T47D (cell line): ENCODE data around the gene PHF24.
"Not testable (repeated sequence)": the region's sequence is repeated elsewhere in the genome, so short reads cannot be mapped to it uniquely, and the experiment has no call there.

Experiments used
- DNase-seq, 2 experiments: peaks; one replicate each; pipeline versions ENCODE4 v3.0.0 to v3.0.0-alpha.2; 2011 to 2012; ENCODE audit warnings: low read depth in 1 of 2, low spot score in 1 of 2
- JUND ChIP-seq: IDR thresholded peaks from 2 replicates; pipeline ENCODE4 v1.6.1; 2012; ENCODE audit warnings: low read depth
- in situ Hi-C: cut with HindIII; loops from 2 replicates; pipeline ENCODE4 v1.10.0; 2016; ENCODE audit warnings: low sequenced_read_pairs, low pct_unique_long_range_greater_than_20kb

Gene PHF24

DNA sequence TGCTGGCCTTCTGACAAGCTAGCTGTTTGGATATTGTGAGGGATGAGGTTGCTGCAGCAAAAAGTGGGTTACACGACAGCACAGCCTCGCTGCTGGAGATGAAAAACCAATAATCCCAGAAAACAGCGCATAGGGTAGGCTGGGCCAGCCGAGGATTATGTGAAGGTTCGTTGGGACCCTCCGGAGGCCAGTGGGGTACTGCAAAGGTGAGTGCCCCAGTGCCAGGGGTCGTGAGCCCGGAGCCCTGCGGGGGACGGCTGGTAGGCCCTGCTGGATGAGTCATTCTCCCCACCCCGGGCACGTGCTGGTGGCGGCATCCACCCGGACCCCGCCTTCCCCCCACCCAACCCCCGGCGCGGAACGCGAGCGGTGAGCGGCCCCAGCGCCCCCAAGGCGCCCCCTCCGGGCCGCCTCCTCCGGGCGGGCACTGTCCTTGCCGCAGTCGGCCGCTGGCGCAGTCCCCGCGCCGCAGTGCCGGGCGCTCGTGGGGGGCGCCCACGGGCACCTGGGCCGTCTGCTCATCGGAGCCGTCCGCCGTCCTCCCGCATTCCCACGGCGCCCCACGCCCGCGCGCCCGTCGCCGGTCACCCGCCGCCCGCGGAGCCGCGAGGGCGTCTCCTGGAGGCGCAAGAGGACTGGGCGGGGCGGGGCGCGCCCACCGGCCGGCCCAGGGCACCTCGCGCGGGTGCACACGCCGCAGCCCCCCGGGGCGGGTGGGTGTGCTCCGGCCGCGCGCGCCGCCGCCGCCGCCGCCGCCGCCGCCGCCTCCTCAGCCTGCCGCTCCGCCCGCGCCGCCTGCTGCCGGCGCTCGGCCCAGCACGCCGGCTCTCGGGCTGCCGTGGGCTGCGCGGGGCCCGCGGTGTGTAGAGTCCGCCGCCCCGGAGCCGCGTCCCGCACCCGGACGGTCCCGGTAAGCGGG is at the start of gene PHF24:
Gene PHF24, plus strand, starts transcription at position 794 of the 919 bp plus-strand sequence. CDS start 13,014 bp downstream, outside the sequence.
- no peak for TF ChIP-seq JUND
- DNase-seq = peak in 1 of 2 experiments; percentile 1
- in situ Hi-C loops = no loop called here

DNA sequence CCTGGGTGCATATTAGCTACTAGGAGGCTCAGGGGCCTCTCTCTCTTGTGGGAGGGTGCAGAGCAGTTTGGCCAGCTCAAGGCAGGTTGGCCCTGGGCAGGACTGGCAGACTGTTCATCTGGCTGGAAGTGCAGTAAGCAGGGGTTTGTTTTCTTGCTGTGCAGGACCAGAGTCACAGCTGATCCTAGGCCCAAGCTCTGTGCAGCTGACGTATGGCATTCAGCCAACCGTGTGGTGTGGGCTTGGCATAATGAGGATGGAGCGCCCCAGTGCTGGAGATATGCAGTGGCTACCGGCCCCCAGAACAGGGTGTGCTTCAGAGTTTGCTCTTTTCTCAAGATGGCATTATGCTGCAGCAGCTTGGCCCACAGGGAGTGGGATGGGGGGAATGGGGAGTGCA is 31.0 kb upstream of the PHF24 start:
- in situ Hi-C loops = no loop called here
- no peak for DNase-seq
- TF ChIP-seq JUND = no peak

DNA sequence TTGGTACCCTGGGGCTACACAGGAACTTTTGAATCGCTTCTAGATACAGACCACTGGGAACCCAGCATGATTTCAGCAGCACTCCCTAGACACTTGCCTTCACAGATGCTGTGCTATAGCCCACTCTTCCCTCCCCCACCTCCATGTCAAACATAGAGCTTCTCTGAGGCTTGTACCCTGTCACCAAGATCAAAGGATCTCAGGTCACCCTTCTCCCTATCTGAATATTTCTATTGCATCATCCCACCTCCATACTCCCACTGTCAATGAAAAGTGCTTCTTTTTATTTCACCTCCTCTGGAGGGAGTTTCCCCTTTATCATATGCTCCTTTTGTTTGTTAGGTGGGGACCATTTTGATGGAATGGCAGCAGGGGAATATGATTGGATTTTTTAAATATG is 29.2 kb upstream of the PHF24 start:
- DNase-seq = no peak
- no peak for TF ChIP-seq JUND
- in situ Hi-C loops = no loop called here

DNA sequence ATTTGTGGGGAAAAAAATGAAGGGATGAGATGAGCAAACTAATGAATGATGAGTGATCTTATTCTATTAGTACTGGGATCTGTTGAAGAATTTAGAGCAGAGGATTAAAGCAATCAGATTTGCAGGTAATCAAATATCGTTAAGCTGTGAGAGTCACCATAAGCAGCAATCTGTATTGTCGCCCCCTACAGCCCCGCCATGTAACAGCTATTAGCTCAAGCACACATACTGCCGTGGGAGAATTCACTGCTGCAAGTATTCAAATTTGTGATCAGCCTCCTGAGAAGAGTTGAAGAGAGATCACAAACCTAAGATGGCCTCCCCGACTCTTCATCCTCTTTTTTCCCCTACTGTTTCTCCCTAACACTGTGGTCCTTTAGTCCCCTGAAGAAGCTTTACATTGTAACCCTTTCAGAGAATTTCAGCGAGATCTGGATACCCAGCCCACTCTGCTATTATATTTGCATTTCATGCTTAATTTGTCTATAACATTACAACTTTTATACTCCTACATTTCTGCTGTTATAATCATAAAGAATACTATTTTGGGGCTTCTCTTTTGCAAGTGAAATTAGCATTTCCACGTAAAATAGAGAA is 28.5 kb upstream of the PHF24 start:
- in situ Hi-C loops = no loop called here
- DNase-seq = peak in 1 of 2 experiments; percentile 25
- no peak for TF ChIP-seq JUND

DNA sequence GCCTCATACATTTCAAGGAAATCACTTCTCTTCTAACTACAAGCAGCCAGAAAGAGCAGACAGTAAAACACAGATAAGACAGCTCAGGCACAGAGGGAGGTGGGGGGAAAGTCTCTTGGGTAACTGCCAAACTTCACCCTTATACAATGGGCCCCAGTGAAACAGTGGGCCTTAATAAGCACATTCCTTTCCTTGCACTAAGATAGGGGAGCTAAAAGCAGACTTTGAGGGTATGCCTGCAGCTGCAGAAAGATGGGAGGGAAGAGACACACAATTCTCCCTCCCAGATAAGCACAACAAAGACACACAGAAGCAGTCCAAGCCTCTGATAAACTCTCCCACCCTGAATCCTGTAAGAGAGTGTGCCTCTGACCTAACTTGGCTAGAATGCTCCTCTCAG is 18.1 kb upstream of the PHF24 start:
- DNase-seq, in situ Hi-C loops: not testable (repeated sequence)

DNA sequence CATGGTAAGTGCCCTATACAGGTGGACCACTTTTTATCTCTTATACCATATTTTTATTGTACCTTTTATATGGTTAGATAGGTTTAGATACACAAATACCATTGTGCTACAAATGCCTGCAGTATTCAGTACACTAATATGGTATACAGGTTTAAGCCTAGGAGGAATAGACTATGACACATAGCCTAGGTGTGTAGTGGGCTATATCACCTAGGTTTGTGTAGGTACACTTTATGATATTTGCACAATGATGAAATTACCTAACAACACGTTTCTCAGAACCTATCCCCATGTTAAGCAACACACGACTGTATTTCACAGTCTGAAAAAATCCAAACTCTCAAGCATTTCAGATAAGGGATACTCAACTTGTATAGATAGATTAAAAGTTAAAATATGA is 9.6 kb upstream of the PHF24 start:
- in situ Hi-C loops = no loop called here

DNA sequence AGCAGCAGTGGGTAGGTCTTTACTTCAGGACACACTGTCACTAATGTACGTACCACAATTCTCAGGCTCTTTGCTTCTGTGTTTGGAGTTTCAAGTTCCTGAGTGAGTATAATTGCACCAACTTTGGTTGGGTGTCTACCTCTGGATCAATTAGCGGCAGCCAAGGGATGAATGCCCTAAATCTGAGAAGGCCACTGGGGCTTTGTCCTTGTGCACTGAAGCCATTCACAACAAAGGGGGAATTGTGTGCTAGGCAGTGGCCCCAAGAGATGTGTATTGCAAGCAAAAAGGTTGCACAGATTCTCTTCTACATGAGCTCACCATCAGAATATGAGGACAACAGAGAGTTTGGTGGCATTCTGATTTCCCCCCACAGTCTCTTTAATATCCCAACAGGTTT is 3.9 kb upstream of the PHF24 start:
- in situ Hi-C loops = no loop called here
- TF ChIP-seq JUND = no peak
- no peak for DNase-seq

More for the DNA sequence above, 9.6 kb upstream of the PHF24 start:
- DNase-seq = no peak
- TF ChIP-seq JUND = no peak

DNA sequence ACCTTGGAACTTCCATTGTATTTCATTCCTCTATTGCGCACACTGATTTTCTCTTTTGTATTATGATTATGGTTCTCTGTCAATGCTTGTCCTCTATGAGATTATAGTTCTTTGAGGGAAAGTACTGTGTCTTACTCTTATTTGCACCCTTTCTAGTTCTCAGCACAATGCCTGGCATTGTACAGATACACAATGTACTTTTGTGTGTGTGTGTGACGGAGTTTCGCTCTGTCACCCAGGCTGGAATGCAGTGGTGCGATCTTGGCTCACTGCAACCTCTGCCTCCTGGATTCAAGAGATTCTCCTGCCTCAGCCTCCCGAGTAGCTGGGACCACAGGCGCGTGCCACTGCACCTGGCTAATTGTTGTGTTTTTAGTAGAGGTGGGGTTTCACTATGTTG is 2.0 kb upstream of the PHF24 start:
- in situ Hi-C loops, DNase-seq: not testable (repeated sequence)

DNA sequence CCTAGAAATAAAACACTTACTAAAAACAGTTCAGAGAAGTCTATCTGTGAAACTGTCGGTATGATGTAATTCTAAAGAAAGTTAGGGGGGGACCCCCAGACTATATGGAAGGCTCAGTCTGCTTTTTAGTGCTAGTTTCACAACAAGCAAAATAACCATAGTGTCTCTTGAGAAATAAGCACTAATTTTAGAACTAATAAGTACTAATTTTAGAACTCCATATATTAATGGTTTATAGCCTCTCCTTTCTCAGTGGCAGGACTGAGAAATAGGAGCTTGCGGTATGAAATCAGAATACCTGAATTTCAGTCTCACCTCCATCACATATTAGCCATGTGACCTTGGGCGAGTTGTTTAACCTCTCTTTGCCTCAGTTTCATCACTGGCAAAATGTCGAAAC is 1.4 kb upstream of the PHF24 start:
- in situ Hi-C loops = no loop called here
- no peak for DNase-seq
- TF ChIP-seq JUND = no peak

DNA sequence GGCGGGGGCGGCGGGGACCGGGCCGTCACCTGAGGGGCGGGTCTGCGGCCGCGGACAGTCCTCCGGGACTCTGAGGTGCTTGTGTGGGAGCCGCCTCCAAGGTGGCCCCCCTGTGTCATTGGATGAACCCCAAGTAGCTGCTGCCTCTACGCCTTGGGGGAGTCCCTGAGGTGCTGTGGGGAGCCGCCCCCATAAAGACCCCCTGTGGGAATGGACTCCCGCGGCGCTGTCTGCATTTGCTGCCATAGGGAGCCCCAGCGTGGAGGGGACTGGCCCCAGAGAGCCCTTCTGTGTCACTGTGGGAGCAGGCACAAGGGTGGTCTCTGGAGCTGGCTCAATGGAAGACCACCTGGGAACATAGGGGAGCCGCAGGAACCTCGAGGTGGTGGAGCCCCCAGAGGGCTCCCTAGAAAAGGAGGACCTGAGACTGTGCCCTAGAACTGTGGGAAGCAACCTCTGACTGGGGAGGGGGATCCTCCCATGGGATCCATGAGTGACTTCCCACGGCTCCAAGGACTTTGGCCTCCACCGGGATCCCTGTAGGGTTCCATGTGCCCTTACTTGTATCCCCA is 412 bp downstream of the PHF24 start:
- in situ Hi-C loops = no loop called here
- TF ChIP-seq JUND = no peak
- DNase-seq = no peak

DNA sequence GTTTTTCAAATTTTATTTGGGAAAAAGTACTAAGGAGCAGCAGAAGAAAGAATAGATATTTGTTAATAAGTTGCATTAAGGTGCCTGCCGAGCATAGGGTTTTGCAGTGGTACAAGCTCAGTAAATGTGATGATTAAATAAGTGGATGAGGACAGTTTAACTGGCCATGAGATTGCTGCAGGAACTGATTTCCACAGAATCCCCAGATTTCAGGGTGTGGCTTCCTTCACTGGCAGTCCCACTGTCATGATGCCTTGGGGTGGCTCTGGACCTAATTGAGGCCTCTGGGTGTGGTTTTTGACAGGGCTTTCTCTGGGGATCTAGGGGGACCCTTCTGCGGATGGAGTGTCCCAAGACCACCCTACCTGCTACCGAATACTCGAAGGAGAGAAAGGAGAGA is 1.4 kb downstream of the PHF24 start:
- in situ Hi-C loops = no loop called here
- no peak for DNase-seq
- no peak for TF ChIP-seq JUND

DNA sequence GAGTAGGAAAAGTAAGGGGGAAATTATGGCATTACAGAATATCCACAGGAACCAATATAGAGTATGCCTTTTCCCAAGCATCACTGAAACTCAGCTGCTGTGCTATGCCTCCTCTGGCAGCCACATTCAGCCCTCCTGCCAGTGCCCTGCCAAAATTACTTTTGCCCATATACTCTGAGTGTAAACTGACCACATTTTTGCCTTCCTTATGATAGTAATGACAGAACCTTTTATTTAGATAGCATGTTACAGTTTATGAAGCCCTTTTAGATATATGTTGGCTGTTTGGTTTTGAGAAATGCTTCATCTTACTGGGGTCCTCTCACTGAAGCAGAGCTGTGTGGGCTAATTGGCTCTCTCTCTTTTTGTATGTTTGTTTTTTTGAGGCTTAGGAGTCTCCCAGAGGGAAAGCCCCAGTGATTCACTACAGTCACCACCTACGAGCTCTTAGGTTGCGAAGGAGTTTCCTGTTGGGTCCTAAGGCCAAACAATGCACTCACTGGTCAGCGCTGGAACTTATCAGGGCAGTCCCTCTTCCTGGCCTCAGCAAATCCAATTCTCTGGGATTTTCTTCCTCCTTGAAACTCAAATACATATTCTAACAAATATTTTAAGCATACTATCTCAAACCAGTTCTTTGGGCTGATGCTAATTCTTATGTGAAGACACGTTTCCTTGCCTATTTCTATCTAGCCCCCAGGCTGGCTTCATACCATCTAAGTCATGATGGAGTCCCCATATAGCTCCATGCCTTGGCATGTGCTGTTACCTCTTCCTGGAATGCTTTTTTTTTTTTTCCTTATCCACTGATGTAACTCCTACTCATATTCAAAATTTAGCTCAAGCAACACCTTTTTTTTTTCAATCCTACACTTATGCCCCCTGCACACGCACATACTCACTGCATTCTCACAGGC is 3.7 kb downstream of the PHF24 start:
- DNase-seq = no peak
- TF ChIP-seq JUND = no peak
- in situ Hi-C loops = no loop called here

DNA sequence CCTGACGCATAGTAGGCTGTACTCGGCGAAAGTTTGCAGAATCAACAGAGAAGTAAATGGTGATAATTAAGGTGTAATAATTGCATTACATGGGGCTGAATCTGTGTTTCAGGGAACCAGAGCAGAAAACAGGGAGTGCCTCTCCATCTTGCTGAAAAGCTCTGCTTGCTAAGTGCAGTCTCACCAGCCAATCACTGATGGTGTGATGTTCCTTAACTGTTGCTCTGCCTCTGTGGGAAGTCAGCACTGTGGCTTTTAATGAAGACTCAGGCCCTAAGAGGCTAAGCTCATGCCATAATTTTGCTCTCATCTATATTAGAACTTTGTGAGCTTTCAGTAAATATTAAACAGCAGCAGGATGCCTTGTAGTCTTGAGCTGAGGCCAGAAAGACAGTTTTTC is 4.5 kb downstream of the PHF24 start:
- DNase-seq = no peak
- in situ Hi-C loops = no loop called here
- TF ChIP-seq JUND = no peak
